Activated CD4-positive, alpha-beta T cell treated with anti-CD3 and anti-CD28 coated beads for 36 hours (primary cell): ENCODE measurements around the gene ASAP3. TPM values are rescaled to one million over a fixed set of nuclear protein-coding genes. Genes with fewer than 3 reads are reported as not detected.

Source experiments
- ATAC-seq: fragments of 200-7000 bp; cut with Tn5 transposase; one replicate; pipeline ENCODE4 v1.10.0; 2021; ENCODE audit warnings: mild to moderate bottlenecking, moderate library complexity
- CTCF ChIA-PET: fragments of 350-600 bp; sonication (Branson Sonifier 250); formaldehyde crosslinking; loops from one replicate; lab custom pipeline; 2021; ENCODE audit warnings: antibody characterized with exemption; lab: Charles Lee
- POLR2A ChIA-PET: fragments of 350-600 bp; sonication (Branson Sonifier 250); formaldehyde crosslinking; loops from one replicate; lab custom pipeline; 2021; ENCODE audit warnings: antibody characterized with exemption, inconsistent platforms; lab: Charles Lee
- DNase-seq: peaks from one replicate; pipeline ENCODE4 v3.0.0-alpha.2; 2020
- H3K27ac Mint-ChIP-seq: one replicate; pipeline ENCODE4 v1.8.0; 2021; ENCODE audit warnings: mixed read lengths
- H3K27me3 Mint-ChIP-seq: one replicate; pipeline ENCODE4 v1.8.0; 2021; ENCODE audit warnings: mixed read lengths
- H3K36me3 Mint-ChIP-seq: one replicate; pipeline ENCODE4 v1.8.0; 2021; ENCODE audit warnings: low read depth, mixed read lengths
- H3K4me1 Mint-ChIP-seq: one replicate; pipeline ENCODE4 v1.8.0; 2021; ENCODE audit warnings: mixed read lengths
- H3K4me3 Mint-ChIP-seq: one replicate; pipeline ENCODE4 v1.8.0; 2021; ENCODE audit warnings: mild to moderate bottlenecking, moderate library complexity, mixed read lengths
- H3K9me3 Mint-ChIP-seq: one replicate; pipeline ENCODE4 v1.8.0; 2021; ENCODE audit warnings: low read depth, mixed read lengths
- intact Hi-C, 2 experiments: fragments of 100-400 bp; cut with DNase I in 1 of 2; cut with micrococcal nuclease in 1 of 2; formaldehyde crosslinking; loops; one replicate each; pipeline versions ENCODE4 v1.14.2 to v1.15.1; 2022 to 2024; cut with DNase I, micrococcal nuclease
- total RNA-seq, 2 experiments: library from RNA; stranded (reverse); gene quantifications; one replicate each; pipeline ENCODE4 v1.2.3, GENCODE V29; 2021

ASAP3 gene
- total RNA-seq, 2 experiments from 2014 or later = 0.37 to 0.57 TPM

DNA sequence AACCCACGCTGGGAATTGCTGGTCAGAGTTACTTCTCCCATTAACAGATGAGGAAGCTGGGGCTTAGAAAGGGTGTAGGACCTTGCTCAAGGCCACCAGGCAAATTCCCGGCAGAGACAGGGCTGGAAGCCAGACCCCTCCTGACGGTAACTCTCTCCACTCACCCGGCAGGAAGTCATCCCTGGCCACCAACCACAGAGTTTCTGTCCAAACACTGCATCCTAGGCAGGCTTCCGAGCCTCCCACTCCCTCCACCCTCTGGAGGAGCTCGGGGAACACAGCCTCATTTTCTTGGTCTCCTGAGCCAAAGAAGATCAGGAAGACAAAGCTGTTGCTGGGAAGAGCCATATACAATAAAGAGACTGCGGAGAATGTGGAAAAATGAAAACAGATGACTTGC is 89.3 kb downstream of the ASAP3 start:
- ATAC-seq = no peak
- ChIA-PET POLR2A (interaction anchor here (0.6 kb wide), 1 partner anchor 39 kb away, joined by 3 read pairs; no protein-coding TSS in a partner anchor), CTCF (interaction anchor here (0.7 to 2.4 kb wide), 2 partner anchors 9 to 184 kb away, joined by 4 to 12 read pairs; no protein-coding TSS in a partner anchor)
- intact Hi-C loops = no loop called here
- Mint-ChIP-seq H3K4me3 (no peak overlapping the region), H3K27ac (no peak overlapping the region), H3K27me3 (no peaks in the 10 kb centered on the region), H3K9me3 (no peaks in the 10 kb centered on the region), H3K36me3 (peaks cover 4% of the 10 kb centered on the region), H3K4me1 (peaks cover 7% of the 10 kb centered on the region)
- DNase-seq = no peak

DNA sequence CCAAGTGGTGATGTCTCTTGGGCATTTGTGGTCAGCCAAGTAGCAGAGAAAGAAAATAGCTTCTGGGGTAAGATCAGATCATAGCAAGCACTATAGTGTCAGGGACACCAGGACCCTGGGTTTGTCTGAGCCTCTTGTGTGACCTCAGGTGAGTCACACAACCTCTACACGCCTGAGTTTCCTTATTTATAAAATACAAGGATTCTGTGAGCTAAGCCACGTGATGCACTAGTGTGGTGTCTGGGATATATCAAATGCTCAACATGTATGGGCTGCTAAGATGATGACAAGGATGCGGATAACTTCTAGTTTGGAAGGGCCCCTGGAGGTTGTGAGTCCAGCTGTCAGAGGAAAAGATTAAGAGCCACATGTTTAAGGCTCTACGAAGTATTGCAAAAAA is 89.8 kb downstream of the ASAP3 start:
- Mint-ChIP-seq H3K27ac (no peak overlapping the region), H3K9me3 (no peaks in the 10 kb centered on the region), H3K4me3 (no peak overlapping the region), H3K27me3 (no peaks in the 10 kb centered on the region), H3K36me3 (peaks cover 4% of the 10 kb centered on the region), H3K4me1 (peaks cover 7% of the 10 kb centered on the region)
- POLR2A ChIA-PET = interaction anchor here (0.6 kb wide), 1 partner anchor 40 kb away, joined by 3 read pairs; no protein-coding TSS in a partner anchor
- DNase-seq (no peak), ATAC-seq (no peak)
- CTCF ChIA-PET = interaction anchor here (2.4 kb wide), 1 partner anchor 10 kb away, joined by 12 read pairs; no protein-coding TSS in a partner anchor
- intact Hi-C loops = no loop called here

DNA sequence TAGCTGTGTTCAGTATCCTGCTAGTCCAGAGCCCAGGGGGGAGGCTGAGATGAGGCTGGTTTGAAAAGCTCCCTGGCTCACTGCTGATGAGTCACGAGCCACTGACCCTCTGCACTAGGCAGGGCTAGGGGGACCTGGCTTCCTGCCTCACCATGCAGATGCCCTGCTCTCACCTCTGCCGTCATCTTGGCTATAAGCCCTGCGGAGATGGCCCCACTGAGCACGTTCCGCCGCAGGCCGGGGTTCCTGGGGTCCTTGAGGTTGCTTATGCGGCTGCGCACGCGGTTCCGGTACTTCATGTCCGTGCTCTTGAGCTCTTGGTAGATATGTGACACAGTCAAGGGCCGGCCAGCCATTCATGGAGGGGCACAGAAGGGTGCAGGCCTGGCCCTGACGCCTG is 90.3 kb downstream of the ASAP3 start:
- ChIA-PET CTCF (interaction anchor here (2.4 kb wide), 1 partner anchor 10 kb away, joined by 12 read pairs; no protein-coding TSS in a partner anchor), POLR2A (interaction anchor here (0.6 kb wide), 1 partner anchor 298 kb away, joined by 3 read pairs; the partner anchor contains the start of gene RPL11)
- H3K9me3 Mint-ChIP-seq = no peaks in the 10 kb centered on the region
- no peaks in the 10 kb centered on the region for H3K27me3 Mint-ChIP-seq
- peaks cover 4% of the 10 kb centered on the region for H3K36me3 Mint-ChIP-seq
- intact Hi-C loops = no loop called here
- ATAC-seq (no peak), DNase-seq (no peak)
- no peak overlapping the region for H3K4me3 Mint-ChIP-seq
- H3K4me1 Mint-ChIP-seq = peaks cover 7% of the 10 kb centered on the region
- no peak overlapping the region for H3K27ac Mint-ChIP-seq

DNA sequence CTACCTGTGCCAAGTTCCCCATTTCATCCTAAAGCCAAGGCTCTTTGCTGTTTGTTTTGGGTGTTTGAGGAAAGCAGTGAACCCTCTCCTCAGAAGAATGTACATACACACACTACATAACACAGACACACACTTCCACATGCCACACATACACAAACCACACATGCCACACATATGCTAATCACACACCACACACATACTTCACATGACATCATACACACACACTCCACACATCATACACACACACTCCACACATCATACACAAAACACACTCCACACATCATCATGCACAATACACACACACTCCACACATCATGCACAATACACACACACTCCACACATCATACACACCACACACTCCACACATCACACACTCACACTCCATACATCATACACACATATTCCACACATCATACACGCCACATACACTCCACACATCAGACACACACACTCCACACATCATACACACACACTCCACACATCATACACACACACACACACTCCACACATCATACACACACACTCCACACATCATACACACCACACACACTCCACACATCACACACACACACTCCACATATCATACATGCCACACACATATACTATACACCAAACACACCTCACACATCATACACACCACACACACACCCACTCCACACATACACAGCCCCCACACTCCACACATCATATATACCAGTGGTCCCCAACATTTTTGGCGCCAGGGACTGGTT is 91.7 kb downstream of the ASAP3 start:
- DNase-seq = no peak
- intact Hi-C loops = no loop called here

DNA sequence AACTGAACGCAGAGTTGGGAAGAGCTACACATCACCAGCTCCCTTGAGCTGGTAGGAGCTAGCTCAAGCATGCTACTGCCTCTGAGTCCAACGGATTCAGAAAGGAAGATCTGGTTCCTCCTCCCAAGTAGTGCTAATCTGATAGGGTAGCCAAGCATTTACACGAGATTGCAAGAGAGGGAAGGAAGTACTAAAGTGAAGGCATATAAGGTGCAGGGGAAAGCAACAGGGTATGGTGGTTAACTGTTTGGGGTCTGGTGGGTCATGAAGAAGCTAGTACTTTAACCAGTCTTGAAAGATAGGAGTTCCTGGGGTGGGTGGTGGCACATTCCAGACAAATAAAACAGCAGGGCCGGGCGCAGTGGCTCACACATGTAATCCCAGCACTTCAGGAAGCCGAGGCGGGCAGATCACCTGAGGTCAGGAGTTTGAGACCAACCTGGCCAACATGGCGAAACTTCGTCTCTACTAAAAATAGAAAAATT is 94.1 kb downstream of the ASAP3 start:
- no peak for ATAC-seq
- H3K4me3 Mint-ChIP-seq = no peak overlapping the region
- DNase-seq = no peak
- H3K9me3 Mint-ChIP-seq = no peaks in the 10 kb centered on the region
- POLR2A ChIA-PET = interaction anchor here (0.7 kb wide), 1 partner anchor 863 kb away, joined by 3 read pairs; no protein-coding TSS in a partner anchor
- no peak overlapping the region for H3K27ac Mint-ChIP-seq
- H3K27me3 Mint-ChIP-seq = no peaks in the 10 kb centered on the region
- intact Hi-C loops = no loop called here
- no peaks in the 10 kb centered on the region for H3K4me1 Mint-ChIP-seq
- CTCF ChIA-PET = interaction anchor here (1.8 to 4.3 kb wide), 2 partner anchors 14 to 206 kb away, joined by 4 to 26 read pairs; no protein-coding TSS in a partner anchor
- H3K36me3 Mint-ChIP-seq = no peaks in the 10 kb centered on the region

More for the DNA sequence above, 91.7 kb downstream of the ASAP3 start:
- no peak overlapping the region for H3K4me3 Mint-ChIP-seq
- H3K36me3 Mint-ChIP-seq = peaks cover 2% of the 10 kb centered on the region
- H3K27me3 Mint-ChIP-seq = no peaks in the 10 kb centered on the region
- ChIA-PET CTCF (no interaction called here), POLR2A (no interaction called here)
- H3K9me3 Mint-ChIP-seq = no peaks in the 10 kb centered on the region
- no peak for ATAC-seq
- H3K27ac Mint-ChIP-seq = no peak overlapping the region
- H3K4me1 Mint-ChIP-seq = peaks cover 7% of the 10 kb centered on the region

DNA sequence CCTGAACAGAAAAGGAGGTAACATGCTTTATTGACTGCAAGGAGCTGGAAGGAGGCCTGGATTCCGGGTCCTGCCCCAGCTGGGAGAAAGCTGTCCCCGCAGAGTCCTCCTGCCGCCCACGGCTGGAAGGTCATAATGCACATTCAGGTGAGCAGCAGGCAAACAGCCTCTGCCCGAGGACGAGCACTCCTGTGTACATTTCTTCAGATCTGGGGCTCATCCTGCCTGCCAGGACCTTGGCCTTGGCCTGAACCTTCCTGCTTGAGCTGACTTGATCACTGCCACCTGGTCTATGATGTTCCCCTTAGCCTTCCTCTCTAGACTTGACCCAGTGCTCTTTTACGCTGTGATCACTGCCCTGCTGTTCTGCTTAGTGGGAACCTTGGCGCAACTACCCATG is 96.5 kb downstream of the ASAP3 start:
- no peak overlapping the region for H3K27ac Mint-ChIP-seq
- ATAC-seq = no peak
- POLR2A ChIA-PET = interaction anchor here (0.6 kb wide), 1 partner anchor 43 kb away, joined by 3 read pairs; no protein-coding TSS in a partner anchor
- intact Hi-C loops = no loop called here
- CTCF ChIA-PET = interaction anchor here (4.3 kb wide), 1 partner anchor 16 kb away, joined by 26 read pairs; no protein-coding TSS in a partner anchor
- no peaks in the 10 kb centered on the region for H3K9me3 Mint-ChIP-seq
- no peak for DNase-seq
- no peak overlapping the region for H3K4me3 Mint-ChIP-seq
- H3K4me1 Mint-ChIP-seq = no peaks in the 10 kb centered on the region
- no peaks in the 10 kb centered on the region for H3K27me3 Mint-ChIP-seq
- no peaks in the 10 kb centered on the region for H3K36me3 Mint-ChIP-seq

DNA sequence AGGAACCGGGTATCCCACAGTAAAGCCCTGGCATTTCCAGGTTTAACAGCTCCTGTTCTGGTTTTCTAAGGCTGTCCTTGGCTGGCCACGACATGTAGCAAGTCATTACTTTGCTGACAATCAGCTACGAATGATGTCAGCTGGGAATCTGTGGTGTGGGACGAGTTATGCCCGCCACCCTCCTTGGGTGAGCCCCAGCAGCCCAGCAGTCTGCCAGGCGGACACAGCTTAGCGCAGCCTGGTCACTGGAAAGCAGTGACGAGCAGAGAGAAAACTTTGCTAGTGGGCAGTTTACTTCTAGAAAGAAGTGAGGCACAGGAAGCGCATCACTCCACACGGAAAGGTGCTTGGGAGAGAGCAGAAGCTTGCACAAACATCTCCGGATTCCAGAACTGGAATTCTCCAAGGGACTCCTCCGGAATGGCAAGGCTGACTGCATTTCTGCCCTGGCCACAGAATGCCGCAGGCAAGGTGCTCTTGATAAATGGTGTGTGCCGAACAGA is 98.8 kb downstream of the ASAP3 start:
- intact Hi-C loops = no loop called here
- H3K36me3 Mint-ChIP-seq = no peaks in the 10 kb centered on the region
- H3K4me3 Mint-ChIP-seq = no peak overlapping the region
- POLR2A ChIA-PET = no interaction called here
- no peak for DNase-seq
- CTCF ChIA-PET = no interaction called here
- H3K27ac Mint-ChIP-seq = no peak overlapping the region
- H3K27me3 Mint-ChIP-seq = no peaks in the 10 kb centered on the region
- no peak for ATAC-seq
- H3K9me3 Mint-ChIP-seq = no peaks in the 10 kb centered on the region
- no peaks in the 10 kb centered on the region for H3K4me1 Mint-ChIP-seq

DNA sequence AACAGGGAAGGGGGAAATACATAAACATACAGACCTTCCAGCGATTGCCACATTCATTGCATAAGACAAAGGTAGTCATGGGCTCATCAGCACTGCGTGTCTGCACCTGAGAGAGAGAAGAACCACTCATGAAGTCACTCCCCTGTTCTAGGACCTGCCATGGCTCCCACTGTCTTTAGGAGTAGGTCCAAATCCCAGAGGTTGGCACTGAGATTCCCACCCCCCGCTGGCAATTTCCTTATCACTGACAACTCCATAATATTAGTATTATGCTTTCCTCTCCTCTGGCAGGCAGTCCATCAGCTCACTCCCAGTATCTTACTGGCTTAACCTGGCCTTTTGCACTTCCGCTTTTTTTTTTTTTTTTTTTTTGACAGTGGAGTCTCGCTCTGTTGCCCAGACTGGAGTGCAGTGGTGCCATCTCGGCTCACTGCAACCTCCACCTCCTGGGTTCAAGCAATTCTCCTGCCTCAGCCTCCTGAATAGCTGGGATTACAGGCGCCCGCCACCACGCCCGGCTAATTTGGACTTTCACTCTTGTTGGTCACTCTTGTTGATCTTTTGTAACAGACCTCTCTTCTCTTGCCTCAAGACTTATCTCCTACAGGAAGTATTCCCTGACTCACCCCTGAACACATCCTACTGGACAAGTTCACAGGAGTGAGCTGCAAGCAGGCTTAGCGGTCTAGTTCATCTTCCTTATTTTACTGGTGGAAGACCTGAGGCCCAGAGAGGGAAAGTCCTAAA is 99.5 kb downstream of the ASAP3 start:
- no peaks in the 10 kb centered on the region for H3K4me1 Mint-ChIP-seq
- intact Hi-C loops = no loop called here
- no peak for DNase-seq
- ChIA-PET CTCF (no interaction called here), POLR2A (no interaction called here)
- H3K27ac Mint-ChIP-seq = no peak overlapping the region
- H3K9me3 Mint-ChIP-seq = no peaks in the 10 kb centered on the region
- no peaks in the 10 kb centered on the region for H3K27me3 Mint-ChIP-seq
- H3K36me3 Mint-ChIP-seq = no peaks in the 10 kb centered on the region
- H3K4me3 Mint-ChIP-seq = no peak overlapping the region
- ATAC-seq = no peak

DNA sequence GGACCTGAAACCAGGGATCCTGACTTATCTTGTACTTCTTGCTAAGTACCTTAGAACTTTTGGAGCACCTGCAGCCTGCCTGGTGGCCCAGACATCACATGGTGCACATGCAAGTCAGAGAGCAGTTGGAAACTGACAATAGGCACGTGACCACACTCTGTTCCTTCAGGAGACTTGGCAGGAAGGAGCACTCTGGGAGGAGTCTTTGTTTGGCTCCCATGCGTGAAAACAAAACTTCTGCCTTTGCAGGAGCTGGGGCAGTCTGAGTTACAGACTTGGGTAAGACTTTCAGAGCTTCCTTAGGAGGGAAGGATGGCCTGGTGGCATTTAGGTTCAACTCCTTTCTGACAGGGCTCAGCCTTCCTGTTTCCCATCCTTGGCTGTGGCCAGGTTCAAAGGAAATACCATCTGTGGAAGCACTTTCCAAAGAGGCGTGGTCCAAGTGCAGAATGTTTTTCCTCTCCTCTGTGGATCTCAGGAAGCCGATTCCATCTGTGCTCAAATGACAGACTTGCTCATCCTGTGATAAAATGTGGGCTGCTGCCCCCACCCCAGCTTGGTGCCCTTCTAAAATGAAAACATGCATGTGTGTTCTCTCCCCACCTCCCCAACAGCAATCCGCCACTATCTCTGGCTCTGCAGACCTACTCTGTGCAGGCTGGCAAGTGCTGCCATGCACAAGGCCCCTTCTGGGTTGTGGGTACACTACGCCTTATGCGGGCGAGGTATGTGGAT is 100.2 kb downstream of the ASAP3 start:
- Mint-ChIP-seq H3K27ac (no peak overlapping the region), H3K4me1 (no peaks in the 10 kb centered on the region), H3K9me3 (no peaks in the 10 kb centered on the region), H3K27me3 (no peaks in the 10 kb centered on the region), H3K36me3 (no peaks in the 10 kb centered on the region), H3K4me3 (no peak overlapping the region)
- CTCF ChIA-PET = no interaction called here
- intact Hi-C loops = no loop called here
- DNase-seq (no peak), ATAC-seq (no peak)
- POLR2A ChIA-PET = no interaction called here

DNA sequence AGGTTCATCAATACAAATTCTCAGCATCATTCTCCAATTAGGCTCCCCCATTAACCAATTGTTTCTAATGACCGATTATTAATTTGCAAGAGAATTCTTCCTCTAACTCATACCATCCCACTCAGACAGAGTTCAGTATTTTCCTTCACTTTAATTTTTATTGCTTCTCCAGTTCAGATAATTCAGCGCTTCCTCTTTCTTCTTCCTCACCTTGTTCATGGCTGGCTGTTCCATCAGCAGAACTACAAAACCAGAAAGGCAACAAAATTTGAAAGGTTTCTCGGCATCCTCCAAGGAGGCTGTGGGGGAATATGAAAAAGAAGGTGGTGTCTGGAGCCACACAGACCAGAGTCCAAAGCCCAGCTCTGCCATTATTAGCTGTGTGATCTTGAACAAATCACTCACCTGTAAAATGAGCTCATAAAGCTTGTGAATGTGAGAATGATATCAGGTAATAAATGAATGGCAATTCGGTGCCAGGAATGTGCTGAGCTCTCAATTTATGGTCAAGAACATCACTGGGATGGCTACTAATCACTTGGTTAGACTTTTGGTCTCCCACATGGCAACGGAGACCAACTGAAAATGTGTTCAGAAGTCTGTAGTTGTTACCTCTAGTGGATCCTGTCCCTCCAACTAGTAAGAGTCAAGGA is 102.6 kb downstream of the ASAP3 start:
- Mint-ChIP-seq H3K9me3 (no peaks in the 10 kb centered on the region), H3K27me3 (no peaks in the 10 kb centered on the region), H3K4me1 (no peaks in the 10 kb centered on the region), H3K4me3 (no peak overlapping the region), H3K36me3 (no peaks in the 10 kb centered on the region), H3K27ac (no peak overlapping the region)
- intact Hi-C loops = no loop called here
- ATAC-seq (no peak), DNase-seq (no peak)
- CTCF ChIA-PET = interaction anchor here (0.5 to 0.9 kb wide), 2 partner anchors 23 to 318 kb away, joined by 3 read pairs; no protein-coding TSS in a partner anchor
- POLR2A ChIA-PET = interaction anchor here (0.6 kb wide), 2 partner anchors 217 to 503 kb away, joined by 3 to 5 read pairs; no protein-coding TSS in a partner anchor
